Calu3 (cell line): Measurements from ENCODE around the gene SERTAD2. TPM values are rescaled to one million over a fixed set of nuclear protein-coding genes. Genes with fewer than 3 reads are reported as not detected.

ENCODE experiments used
- BruUV-seq: library from RNA; stranded (reverse); fragments of 400-500 nt; replicated peaks from 2 replicates; lab custom pipeline; 2021; lab: Mats Ljungman, UMichigan
- CTCF ChIA-PET: fragments of 300-600 bp; sonication (Branson Sonifier 250); formaldehyde crosslinking; loops from one replicate; lab custom pipeline; 2022; ENCODE audit warnings: antibody characterized with exemption; lab: Charles Lee
- DNase-seq: peaks from one replicate; pipeline ENCODE4 v3.0.0; 2022
- H3K27ac Mint-ChIP-seq: one replicate; pipeline ENCODE4 v1.8.0; 2022; ENCODE audit warnings: mixed read lengths; ENCODE audit not compliant: unreplicated experiment
- H3K27me3 Mint-ChIP-seq: one replicate; pipeline ENCODE4 v1.8.0; 2022; ENCODE audit warnings: mixed read lengths; ENCODE audit not compliant: unreplicated experiment
- H3K36me3 Mint-ChIP-seq: one replicate; pipeline ENCODE4 v1.8.0; 2022; ENCODE audit warnings: mild to moderate bottlenecking, moderate library complexity, mixed read lengths; ENCODE audit not compliant: insufficient read depth, unreplicated experiment
- H3K4me1 Mint-ChIP-seq: one replicate; pipeline ENCODE4 v1.8.0; 2022; ENCODE audit warnings: mild to moderate bottlenecking, low read depth, mixed read lengths; ENCODE audit not compliant: unreplicated experiment
- H3K4me3 Mint-ChIP-seq: one replicate; pipeline ENCODE4 v1.8.0; 2022; ENCODE audit warnings: mild to moderate bottlenecking, low read depth, moderate library complexity, mixed read lengths; ENCODE audit not compliant: unreplicated experiment
- H3K9me3 Mint-ChIP-seq: one replicate; pipeline ENCODE4 v1.8.0; 2022; ENCODE audit warnings: low read depth, mixed read lengths; ENCODE audit not compliant: unreplicated experiment
- intact Hi-C: fragments of 100-400 bp; cut with micrococcal nuclease; formaldehyde crosslinking; loops from one replicate; pipeline ENCODE4 v1.10.0; 2022; ENCODE audit not compliant: unreplicated experiment
- total RNA-seq: library from RNA; stranded (reverse); gene quantifications from 2 replicates; pipeline ENCODE4 v1.2.3, GENCODE V29; 2022
- TF ChIP-seq, protein P1 (sequence below): fragments of 200-600 bp; IDR thresholded peaks from one replicate; pipeline ENCODE4 v1.8.0; 2022; ENCODE audit warnings: antibody characterized with exemption; ENCODE audit not compliant: unreplicated experiment

Gene SERTAD2
- total RNA-seq, 1 experiment from 2014 or later, result 19.2 TPM

DNA sequence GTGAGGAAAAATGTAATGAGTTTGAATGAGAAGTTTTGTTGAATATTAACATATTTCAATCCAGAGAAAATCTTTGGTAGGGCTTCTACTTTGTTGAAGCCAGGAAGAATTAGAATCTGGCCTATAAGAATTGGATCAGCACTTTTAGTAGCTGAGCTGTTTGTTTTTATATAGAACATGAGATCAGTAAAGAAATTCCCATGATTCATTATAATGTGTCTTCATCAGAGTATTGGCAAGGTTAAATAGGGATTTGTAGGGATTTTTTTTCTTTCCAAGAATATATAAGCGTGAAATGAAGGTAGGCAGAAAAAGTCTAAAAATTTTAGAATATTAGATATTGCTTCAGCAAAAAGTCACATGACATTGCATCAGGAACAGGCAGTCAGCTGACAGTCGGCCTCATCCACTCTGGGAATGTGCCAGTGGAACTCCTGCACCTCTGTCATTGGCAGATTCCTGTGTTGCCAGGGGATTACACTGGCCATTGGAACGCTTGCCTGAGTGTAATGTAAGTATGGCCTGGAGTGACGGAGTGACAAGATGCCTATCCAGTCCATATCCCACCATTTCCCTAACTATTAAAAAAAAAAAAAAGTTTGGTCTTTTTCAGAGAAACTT is 60.6 kb downstream of the SERTAD2 start:
- CTCF ChIA-PET, result no interaction called here
- no peak for DNase-seq
- peaks cover 5% of the 10 kb centered on the region for H3K36me3 Mint-ChIP-seq
- TF ChIP-seq, protein P1, sequence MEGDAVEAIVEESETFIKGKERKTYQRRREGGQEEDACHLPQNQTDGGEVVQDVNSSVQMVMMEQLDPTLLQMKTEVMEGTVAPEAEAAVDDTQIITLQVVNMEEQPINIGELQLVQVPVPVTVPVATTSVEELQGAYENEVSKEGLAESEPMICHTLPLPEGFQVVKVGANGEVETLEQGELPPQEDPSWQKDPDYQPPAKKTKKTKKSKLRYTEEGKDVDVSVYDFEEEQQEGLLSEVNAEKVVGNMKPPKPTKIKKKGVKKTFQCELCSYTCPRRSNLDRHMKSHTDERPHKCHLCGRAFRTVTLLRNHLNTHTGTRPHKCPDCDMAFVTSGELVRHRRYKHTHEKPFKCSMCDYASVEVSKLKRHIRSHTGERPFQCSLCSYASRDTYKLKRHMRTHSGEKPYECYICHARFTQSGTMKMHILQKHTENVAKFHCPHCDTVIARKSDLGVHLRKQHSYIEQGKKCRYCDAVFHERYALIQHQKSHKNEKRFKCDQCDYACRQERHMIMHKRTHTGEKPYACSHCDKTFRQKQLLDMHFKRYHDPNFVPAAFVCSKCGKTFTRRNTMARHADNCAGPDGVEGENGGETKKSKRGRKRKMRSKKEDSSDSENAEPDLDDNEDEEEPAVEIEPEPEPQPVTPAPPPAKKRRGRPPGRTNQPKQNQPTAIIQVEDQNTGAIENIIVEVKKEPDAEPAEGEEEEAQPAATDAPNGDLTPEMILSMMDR, result no peak
- intact Hi-C loops, result loop anchor here (5.0 kb wide), 1 partner anchor 979 kb away; no protein-coding TSS in a partner anchor
- no TSS peak for BruUV-seq
- no peaks in the 10 kb centered on the region for H3K4me1 Mint-ChIP-seq
- no peak overlapping the region for H3K4me3 Mint-ChIP-seq
- no peaks in the 10 kb centered on the region for H3K9me3 Mint-ChIP-seq
- no peak overlapping the region for H3K27ac Mint-ChIP-seq
- H3K27me3 Mint-ChIP-seq, result no peaks in the 10 kb centered on the region

DNA sequence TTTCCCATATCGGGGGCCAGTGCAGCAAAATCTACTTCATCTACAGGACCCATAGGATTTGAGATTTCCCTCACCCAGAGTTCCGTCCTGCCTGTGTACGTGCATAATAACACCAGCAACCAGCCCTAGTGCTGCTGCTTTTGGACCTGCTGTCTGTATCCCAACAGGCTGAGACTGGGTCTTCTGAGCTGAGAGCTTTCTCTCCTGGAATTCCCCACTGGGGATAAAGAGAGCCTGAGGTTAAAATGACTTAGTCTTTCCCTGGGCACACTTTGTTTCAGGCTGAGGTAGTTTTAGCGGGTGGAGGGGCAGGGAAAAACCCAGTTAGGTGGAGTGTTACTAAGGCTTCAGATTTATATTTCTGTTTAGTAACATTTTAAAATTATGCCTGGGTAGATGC is 62.5 kb downstream of the SERTAD2 start:
- peaks cover 11% of the 10 kb centered on the region for H3K36me3 Mint-ChIP-seq
- H3K27me3 Mint-ChIP-seq, result no peaks in the 10 kb centered on the region
- H3K4me3 Mint-ChIP-seq, result no peak overlapping the region
- CTCF ChIA-PET, result no interaction called here
- H3K4me1 Mint-ChIP-seq, result no peaks in the 10 kb centered on the region
- no peak for DNase-seq
- intact Hi-C loops, result loop anchor here (5.0 kb wide), 1 partner anchor 981 kb away; no protein-coding TSS in a partner anchor
- BruUV-seq, result no TSS peak
- no peak overlapping the region for H3K27ac Mint-ChIP-seq
- TF ChIP-seq, protein P1, result no peak
- no peaks in the 10 kb centered on the region for H3K9me3 Mint-ChIP-seq

DNA sequence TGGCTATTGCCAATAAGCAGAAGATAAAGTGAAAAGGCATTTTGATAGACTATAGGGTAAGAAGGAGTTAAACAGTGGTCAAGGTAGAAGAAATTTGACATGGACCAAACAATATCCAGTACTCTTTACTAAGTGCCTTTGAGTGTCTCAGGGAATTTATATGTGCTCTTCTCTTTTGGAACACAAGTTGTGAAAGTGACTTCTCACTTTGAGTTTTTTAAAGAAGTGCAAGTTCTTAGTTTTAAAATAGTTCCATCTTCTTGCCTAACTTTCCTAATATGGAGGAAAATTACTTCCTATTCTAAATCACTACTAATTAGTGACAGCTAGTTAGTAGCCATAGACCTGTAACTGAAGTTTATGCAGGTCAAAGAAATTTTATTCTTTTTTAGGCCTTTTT is 66.2 kb downstream of the SERTAD2 start:
- Mint-ChIP-seq H3K27ac (no peak overlapping the region), H3K27me3 (no peaks in the 10 kb centered on the region)

DNA sequence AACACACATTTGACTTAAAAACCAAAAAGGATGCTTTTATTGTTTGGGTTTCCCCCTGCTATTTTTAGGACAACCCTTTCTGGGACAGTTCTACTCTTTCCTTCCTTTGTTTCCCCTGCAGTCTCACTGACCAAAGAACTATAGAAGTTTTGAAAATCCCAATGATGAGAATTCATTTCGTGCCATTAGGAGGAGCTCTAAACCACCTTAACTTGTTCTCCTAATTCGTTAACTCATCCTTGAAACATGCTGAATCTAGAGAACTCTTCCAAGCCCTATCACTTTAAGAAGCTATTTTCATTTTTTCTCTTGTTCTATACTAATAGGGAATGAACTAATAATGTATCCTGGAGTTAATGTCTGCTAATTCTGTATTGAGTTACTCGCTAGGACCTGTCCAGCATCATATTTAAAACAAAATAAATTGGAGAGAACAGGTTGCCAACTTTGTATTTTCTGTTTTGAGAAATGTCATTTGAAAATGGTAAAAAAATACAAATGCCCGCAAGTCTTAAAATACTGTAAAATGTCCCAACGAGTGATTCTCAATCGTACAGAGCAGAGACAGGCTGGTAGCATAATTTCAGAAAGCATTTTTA is 66.7 kb downstream of the SERTAD2 start:
- no peak overlapping the region for H3K27ac Mint-ChIP-seq
- TF ChIP-seq, protein P1, result peak; percentile 39
- peaks cover 17% of the 10 kb centered on the region for H3K36me3 Mint-ChIP-seq
- BruUV-seq, result no TSS peak
- DNase-seq, result no peak
- no peaks in the 10 kb centered on the region for H3K9me3 Mint-ChIP-seq
- H3K4me1 Mint-ChIP-seq, result no peaks in the 10 kb centered on the region
- H3K27me3 Mint-ChIP-seq, result no peaks in the 10 kb centered on the region
- intact Hi-C loops, result loop anchor here (1.0 to 5.0 kb wide), 4 partner anchors 60 to 326 kb away; no protein-coding TSS in a partner anchor
- no peak overlapping the region for H3K4me3 Mint-ChIP-seq
- CTCF ChIA-PET, result interaction anchor here (0.6 to 1.4 kb wide), 12 partner anchors 14 to 302 kb away, joined by 3 to 6 read pairs (median 3); no protein-coding TSS in a partner anchor

More for the DNA sequence above, 66.2 kb downstream of the SERTAD2 start:
- peaks cover 21% of the 10 kb centered on the region for H3K36me3 Mint-ChIP-seq
- CTCF ChIA-PET, result interaction anchor here (0.6 to 1.3 kb wide), 11 partner anchors 13 to 301 kb away, joined by 3 to 6 read pairs (median 3); no protein-coding TSS in a partner anchor
- H3K9me3 Mint-ChIP-seq, result no peaks in the 10 kb centered on the region
- TF ChIP-seq, protein P1, result no peak
- no peak overlapping the region for H3K4me3 Mint-ChIP-seq
- no TSS peak for BruUV-seq
- no peak for DNase-seq
- intact Hi-C loops, result loop anchor here (1.0 to 5.0 kb wide), 4 partner anchors 60 to 326 kb away; no protein-coding TSS in a partner anchor
- H3K4me1 Mint-ChIP-seq, result no peaks in the 10 kb centered on the region
